Measurements from ENCODE around the gene MAPKAP1. TPM values are rescaled to one million over a fixed set of nuclear protein-coding genes. Genes with fewer than 3 reads are reported as not detected.
A peak's percentile ranks its signal among the peaks of the same experiment; 100 is the strongest.
"Not testable (repeated sequence)": the region's sequence is repeated elsewhere in the genome, so short reads cannot be mapped to it uniquely, and the experiment has no call there.

Gene MAPKAP1
- total RNA-seq, 2 experiments from 2014 or later, result 55.3 to 57.9 TPM

GRCh38 chr9:125407432-125407973 lies 299.5 kb downstream of the MAPKAP1 start:
- no peaks in the 10 kb centered on the region for H3K9me3 Mint-ChIP-seq
- H3K27ac Mint-ChIP-seq, result no peak overlapping the region
- DNase-seq, result no peak
- peak overlapping the region; percentile 52 for H3K4me3 Mint-ChIP-seq
- intact Hi-C loops (cut with micrococcal nuclease), result loop anchor here (5.0 to 10.0 kb wide), 3 partner anchors 820 to 1085 kb away; no protein-coding TSS in a partner anchor
- H3K36me3 Mint-ChIP-seq, result no peaks in the 10 kb centered on the region
- ChIA-PET POLR2A (interaction anchor here (1.0 kb wide), 1 partner anchor 114 kb away, joined by 3 read pairs; no protein-coding TSS in a partner anchor), CTCF (interaction anchor here (0.6 to 2.3 kb wide), 50 partner anchors 9 to 1085 kb away, joined by 3 to 27 read pairs (median 4); partner anchors contain the start of genes MAPKAP1 and WDR38)
- peaks cover 24% of the 10 kb centered on the region for H3K27me3 Mint-ChIP-seq
- H3K4me1 Mint-ChIP-seq (ENCODE audit: low read depth), result peaks cover 10% of the 10 kb centered on the region

- no peaks in the 10 kb centered on the region for H3K36me3 Mint-ChIP-seq
- ChIA-PET CTCF (interaction anchor here (0.6 to 2.3 kb wide), 8 partner anchors 13 to 1085 kb away, joined by 3 to 27 read pairs (median 4); no protein-coding TSS in a partner anchor), POLR2A (no interaction called here)
- no peak overlapping the region for H3K4me3 Mint-ChIP-seq
- intact Hi-C loops (cut with micrococcal nuclease), result loop anchor here (5.0 to 10.0 kb wide), 3 partner anchors 821 to 1086 kb away; no protein-coding TSS in a partner anchor
- no peak overlapping the region for H3K27ac Mint-ChIP-seq
- H3K27me3 Mint-ChIP-seq, result peaks cover 24% of the 10 kb centered on the region
- no peaks in the 10 kb centered on the region for H3K9me3 Mint-ChIP-seq
- no peak for DNase-seq
- H3K4me1 Mint-ChIP-seq (ENCODE audit: low read depth), result peaks cover 10% of the 10 kb centered on the region
Observed at GRCh38 chr9:125406810-125407087, 300.3 kb downstream of the MAPKAP1 start.

DNA sequence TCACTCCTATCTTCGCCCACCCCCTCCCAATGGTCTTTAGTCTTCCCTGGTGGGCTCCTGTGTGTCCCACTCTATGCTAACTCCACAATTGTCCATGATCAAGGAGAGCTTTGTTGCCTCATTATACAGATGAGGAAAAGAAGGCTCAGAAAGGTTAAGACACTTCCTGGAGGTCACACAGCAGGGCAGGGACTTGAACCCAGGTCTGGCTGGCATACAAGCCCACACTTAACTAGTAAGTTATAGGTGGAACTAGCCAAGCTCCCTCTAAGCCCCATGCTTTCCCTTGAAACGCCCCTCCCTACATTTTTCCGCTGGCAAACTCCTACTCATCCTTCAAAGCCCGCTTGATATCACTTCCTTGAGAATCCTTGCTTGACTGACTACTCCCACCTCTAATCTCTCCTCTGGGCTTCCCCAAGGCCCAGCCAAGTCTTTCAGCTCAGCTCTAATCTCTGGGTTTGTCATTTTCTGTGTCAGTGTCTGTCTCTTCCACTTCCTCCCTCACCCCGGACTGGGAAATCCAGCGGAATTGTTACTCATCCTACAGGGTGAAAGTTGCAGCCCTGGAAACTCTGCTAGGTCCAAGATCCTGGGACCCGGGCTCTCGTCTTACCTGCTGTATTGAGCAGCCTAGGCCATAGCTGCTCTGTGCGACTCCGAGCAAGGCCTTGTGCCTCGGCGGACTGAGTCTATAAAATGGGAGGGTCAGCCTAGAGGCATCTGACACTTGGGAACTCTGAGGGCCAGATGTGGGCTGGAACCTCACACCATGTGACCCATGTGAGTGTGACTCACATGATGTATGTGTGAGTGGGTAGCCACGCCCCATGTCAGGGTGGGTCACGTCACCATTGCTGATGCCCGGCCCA lies 300.8 kb downstream of the MAPKAP1 start:
- no peak overlapping the region for H3K4me3 Mint-ChIP-seq
- no peak for DNase-seq
- H3K27me3 Mint-ChIP-seq, result peaks cover 20% of the 10 kb centered on the region
- H3K27ac Mint-ChIP-seq, result no peak overlapping the region
- POLR2A ChIA-PET, result no interaction called here
- intact Hi-C loops (cut with micrococcal nuclease), result loop anchor here (5.0 to 10.0 kb wide), 3 partner anchors 821 to 1086 kb away; no protein-coding TSS in a partner anchor
- CTCF ChIA-PET, result interaction anchor here (0.9 to 2.3 kb wide), 3 partner anchors 992 to 1086 kb away, joined by 3 to 27 read pairs (median 17); no protein-coding TSS in a partner anchor
- peaks cover 10% of the 10 kb centered on the region for H3K4me1 Mint-ChIP-seq (ENCODE audit: low read depth)
- no peaks in the 10 kb centered on the region for H3K9me3 Mint-ChIP-seq
- H3K36me3 Mint-ChIP-seq, result no peaks in the 10 kb centered on the region

GRCh38 chr9:125404733-125405132 lies 302.3 kb downstream of the MAPKAP1 start:
- Mint-ChIP-seq H3K36me3 (no peaks in the 10 kb centered on the region), H3K27me3 (peaks cover 15% of the 10 kb centered on the region), H3K4me3 (no peak overlapping the region), H3K27ac (no peak overlapping the region), H3K9me3 (no peaks in the 10 kb centered on the region), H3K4me1 (ENCODE audit: low read depth) (peaks cover 5% of the 10 kb centered on the region)
- POLR2A ChIA-PET, result no interaction called here
- CTCF ChIA-PET, result no interaction called here
- DNase-seq, result no peak
- intact Hi-C loops (cut with micrococcal nuclease), result loop anchor here (5.0 to 10.0 kb wide), 3 partner anchors 823 to 1088 kb away; no protein-coding TSS in a partner anchor

DNA sequence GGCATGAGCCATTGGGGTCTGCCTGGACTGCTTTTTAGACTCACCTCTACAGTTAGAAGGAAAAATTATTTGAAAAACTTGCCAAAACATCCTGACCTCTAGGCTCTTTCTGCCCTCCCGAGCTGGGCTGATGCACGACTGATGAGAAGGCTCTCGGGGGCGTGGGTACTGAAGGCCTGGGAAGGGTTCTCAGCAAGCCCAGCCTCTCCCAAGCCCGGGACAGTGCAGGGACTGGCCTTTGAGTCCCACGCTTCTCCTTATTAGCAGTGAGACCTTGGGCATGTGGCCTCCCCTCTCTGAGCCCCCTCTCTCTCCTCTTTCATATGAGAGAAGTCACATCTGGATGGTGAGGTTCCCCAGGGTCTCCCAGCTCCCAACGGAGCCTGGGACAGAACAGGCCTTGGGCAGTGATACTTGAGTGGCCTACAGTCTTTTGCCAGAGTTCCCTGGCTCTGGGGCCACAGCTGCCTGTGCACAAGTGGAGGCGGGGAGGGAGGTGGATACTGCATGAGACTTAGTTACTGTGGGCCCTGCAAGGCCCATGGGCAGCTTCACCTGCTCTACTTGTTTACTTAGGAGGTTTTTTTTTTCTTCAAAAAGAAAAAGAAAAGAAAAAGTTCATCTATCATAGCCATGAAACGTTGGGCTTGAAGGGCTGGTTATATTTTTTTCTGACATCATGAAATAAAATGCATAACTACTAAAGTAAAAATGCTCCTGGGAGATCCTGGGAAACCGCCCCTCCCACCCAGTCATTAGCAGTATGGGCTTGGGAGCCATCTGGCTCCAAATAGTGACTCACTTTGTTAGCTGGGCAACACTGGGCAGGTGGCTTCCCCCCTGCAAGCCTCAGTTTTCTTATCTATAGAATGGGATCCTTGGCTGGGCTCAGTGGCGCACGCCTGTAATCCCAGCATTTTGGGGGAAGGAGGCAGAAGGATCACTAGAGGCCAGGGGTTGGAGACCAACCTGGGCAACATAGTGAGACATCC lies 306.0 kb downstream of the MAPKAP1 start:
- no peaks in the 10 kb centered on the region for H3K27me3 Mint-ChIP-seq
- no peaks in the 10 kb centered on the region for H3K36me3 Mint-ChIP-seq
- CTCF ChIA-PET, result interaction anchor here (0.7 kb wide), 1 partner anchor 23 kb away, joined by 3 read pairs; no protein-coding TSS in a partner anchor
- no peaks in the 10 kb centered on the region for H3K9me3 Mint-ChIP-seq
- intact Hi-C loops (cut with micrococcal nuclease), result loop anchor here (10.0 kb wide), 1 partner anchor 994 kb away; no protein-coding TSS in a partner anchor
- POLR2A ChIA-PET, result no interaction called here
- no peak for DNase-seq
- H3K4me1 Mint-ChIP-seq (ENCODE audit: low read depth), result no peaks in the 10 kb centered on the region
- H3K4me3 Mint-ChIP-seq, result no peak overlapping the region
- H3K27ac Mint-ChIP-seq, result no peak overlapping the region

DNA sequence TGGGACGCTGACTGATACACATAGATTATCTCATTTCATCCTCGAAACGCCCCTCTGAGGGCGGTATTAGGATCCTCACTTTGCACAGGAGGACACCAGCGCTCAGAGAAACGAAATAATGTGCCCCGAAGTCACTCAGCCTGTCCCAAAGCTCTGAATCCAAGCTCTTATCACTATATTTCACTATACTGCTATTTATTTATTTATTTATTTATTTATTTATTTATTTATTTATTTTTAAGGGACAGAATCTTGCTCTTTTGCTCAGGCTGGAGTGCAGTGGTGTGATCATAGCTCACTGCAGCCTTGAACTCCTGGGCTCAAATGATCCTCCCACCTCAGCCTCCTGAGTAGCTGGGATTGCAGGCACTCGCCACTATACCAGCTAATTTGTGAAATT lies 306.8 kb downstream of the MAPKAP1 start:
- H3K27me3 Mint-ChIP-seq, DNase-seq: not testable (repeated sequence)
- intact Hi-C loops (cut with micrococcal nuclease), result loop anchor here (10.0 kb wide), 1 partner anchor 995 kb away; no protein-coding TSS in a partner anchor

GRCh38 chr9:125399666-125400065 lies 307.3 kb downstream of the MAPKAP1 start:
- Mint-ChIP-seq H3K4me3 (no peak overlapping the region), H3K36me3 (no peaks in the 10 kb centered on the region), H3K27ac (no peak overlapping the region), H3K27me3 (no peaks in the 10 kb centered on the region), H3K9me3 (no peaks in the 10 kb centered on the region), H3K4me1 (ENCODE audit: low read depth) (no peaks in the 10 kb centered on the region)
- CTCF ChIA-PET, result no interaction called here
- DNase-seq, result no peak
- intact Hi-C loops (cut with micrococcal nuclease), result loop anchor here (10.0 kb wide), 1 partner anchor 995 kb away; no protein-coding TSS in a partner anchor
- POLR2A ChIA-PET, result no interaction called here

More for the DNA sequence above, 306.8 kb downstream of the MAPKAP1 start:
- POLR2A ChIA-PET; H3K9me3 Mint-ChIP-seq; H3K36me3 Mint-ChIP-seq; H3K27ac Mint-ChIP-seq; H3K4me1 Mint-ChIP-seq (ENCODE audit: low read depth); H3K4me3 Mint-ChIP-seq: not testable (repeated sequence)
- CTCF ChIA-PET, result interaction anchor here (0.7 kb wide), 1 partner anchor 22 kb away, joined by 3 read pairs; no protein-coding TSS in a partner anchor

DNA sequence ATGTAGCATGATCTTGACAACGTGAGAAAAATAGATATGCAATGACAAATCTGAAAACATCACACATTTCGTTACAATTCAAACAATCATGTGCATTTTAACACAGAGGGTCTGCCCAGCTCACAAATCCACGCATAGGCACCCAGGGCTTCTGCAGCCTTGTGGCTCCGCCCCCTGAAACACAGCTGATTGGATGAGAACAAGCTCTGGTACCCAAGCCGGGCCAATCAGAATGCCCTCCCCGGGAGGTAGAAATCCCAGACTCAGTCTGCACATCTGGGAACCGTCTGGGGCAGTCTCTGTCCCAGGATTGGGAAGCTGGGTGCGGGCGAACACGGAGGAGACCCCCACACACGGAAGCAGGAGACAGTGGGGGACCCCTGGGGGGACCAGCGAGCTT lies 307.8 kb downstream of the MAPKAP1 start:
- CTCF ChIA-PET, result no interaction called here

GRCh38 chr9:125398243-125398642 lies 308.8 kb downstream of the MAPKAP1 start:
- CTCF ChIA-PET, result no interaction called here
- H3K36me3 Mint-ChIP-seq, result no peaks in the 10 kb centered on the region
- no peak overlapping the region for H3K4me3 Mint-ChIP-seq
- no peaks in the 10 kb centered on the region for H3K27me3 Mint-ChIP-seq
- POLR2A ChIA-PET, result no interaction called here
- H3K27ac Mint-ChIP-seq, result no peak overlapping the region
- DNase-seq, result no peak
- no peaks in the 10 kb centered on the region for H3K4me1 Mint-ChIP-seq (ENCODE audit: low read depth)
- intact Hi-C loops (cut with micrococcal nuclease), result no loop called here
- no peaks in the 10 kb centered on the region for H3K9me3 Mint-ChIP-seq

More for the DNA sequence above, 307.8 kb downstream of the MAPKAP1 start:
- Mint-ChIP-seq H3K27ac (no peak overlapping the region), H3K36me3 (no peaks in the 10 kb centered on the region), H3K4me3 (no peak overlapping the region), H3K4me1 (ENCODE audit: low read depth) (no peaks in the 10 kb centered on the region), H3K9me3 (no peaks in the 10 kb centered on the region), H3K27me3 (no peaks in the 10 kb centered on the region)
- no peak for DNase-seq
- intact Hi-C loops (cut with micrococcal nuclease), result no loop called here
- POLR2A ChIA-PET, result no interaction called here

- no peaks in the 10 kb centered on the region for H3K27me3 Mint-ChIP-seq
- no peak overlapping the region for H3K27ac Mint-ChIP-seq
- ChIA-PET POLR2A (no interaction called here), CTCF (no interaction called here)
- no peaks in the 10 kb centered on the region for H3K9me3 Mint-ChIP-seq
- no peak for DNase-seq
- H3K4me3 Mint-ChIP-seq, result no peak overlapping the region
- H3K4me1 Mint-ChIP-seq (ENCODE audit: low read depth), result no peaks in the 10 kb centered on the region
- H3K36me3 Mint-ChIP-seq, result no peaks in the 10 kb centered on the region
- intact Hi-C loops (cut with micrococcal nuclease), result no loop called here
Observed at GRCh38 chr9:125397736-125398135, 309.3 kb downstream of the MAPKAP1 start.

DNA sequence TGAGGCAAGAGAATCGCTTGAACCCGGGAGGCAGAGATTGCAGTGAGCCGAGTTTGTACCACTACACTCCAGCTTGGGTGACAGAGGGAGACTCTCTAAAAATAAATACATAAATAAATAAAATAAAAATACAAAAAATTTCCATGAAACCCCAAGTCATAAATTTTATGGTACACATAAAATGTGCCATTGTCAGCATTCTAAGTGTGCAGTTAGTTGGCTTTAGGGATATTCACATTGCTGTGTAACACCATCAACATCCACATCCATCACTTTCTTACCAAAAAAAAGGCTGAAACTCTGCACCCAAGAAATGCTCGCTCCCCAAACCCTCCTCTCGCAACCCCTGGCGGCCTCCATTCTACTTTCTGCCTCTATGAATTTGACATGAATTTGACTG lies 310.2 kb downstream of the MAPKAP1 start:
- ChIA-PET CTCF (no interaction called here), POLR2A (no interaction called here)
- intact Hi-C loops (cut with micrococcal nuclease), result no loop called here
- Mint-ChIP-seq H3K27me3 (no peaks in the 10 kb centered on the region), H3K4me3 (no peak overlapping the region), H3K27ac (no peak overlapping the region), H3K36me3 (no peaks in the 10 kb centered on the region), H3K4me1 (ENCODE audit: low read depth) (no peaks in the 10 kb centered on the region), H3K9me3 (no peaks in the 10 kb centered on the region)
- no peak for DNase-seq

All from activated CD4-positive, alpha-beta memory T cell treated with anti-CD3 and anti-CD28 coated beads for 36 hours (primary cell).